K562 (cell line): Measurements from ENCODE around the gene ELMO1. TPM values are rescaled to one million over a fixed set of nuclear protein-coding genes. Genes with fewer than 3 reads are reported as not detected.

Source experiments
- ATAC-seq: fragments of 200-7000 bp; cut with Tn5 transposase; 3 replicates; pipeline ENCODE4 v1.9.1; 2020; ENCODE audit warnings: moderate library complexity
- BruUV-seq: library from RNA; stranded (reverse); fragments of 400-500 nt; replicated peaks from 2 replicates; lab custom pipeline; 2021; lab: Mats Ljungman, UMichigan
- CTCF ChIA-PET: fragments of 300-600 bp; formaldehyde crosslinking; extraction: SDS; loops from one replicate; lab custom pipeline; 2021; ENCODE audit warnings: low intra/inter-chr PET ratio; lab: Yijun Ruan, JAX
- POLR2A ChIA-PET: fragments of 300-600, 350-650 bp; sonication (Branson Sonifier 250); formaldehyde crosslinking; extraction: SDS; loops from one replicate; lab custom pipeline; 2021; ENCODE audit warnings: antibody characterized with exemption, inconsistent platforms; lab: Yijun Ruan, JAX
- DNase-seq, 4 experiments: peaks; one replicate each; pipeline versions ENCODE4 v3.0.0 to v3.0.0-alpha.2; 2011 to 2018; ENCODE audit warnings: low spot score in 3 of 4, mixed read lengths in 3 of 4; ENCODE audit errors: extremely low read depth in 1 of 4
- FAIRE-seq: peaks from 2 replicates; lab custom pipeline; 2011; peaks lifted over from hg19 to GRCh38; lab: Jason Lieb, UNC
- H2AFZ ChIP-seq: 2 replicates; pipeline ENCODE4 v1.6.0; 2011; ENCODE audit warnings: low read depth, low read length, control low read depth, inconsistent platforms
- H3K27ac ChIP-seq: fragments of 200-600 bp; 3 replicates; pipeline ENCODE4 v1.8.0; 2011; ENCODE audit warnings: low read depth, mild to moderate bottlenecking, control low read depth, inconsistent platforms, low read length, moderate library complexity, mixed read lengths; ENCODE audit errors: extremely low read depth
- H3K27me3 ChIP-seq, 2 experiments: fragments of 300-600 bp in 1 of 2; 2 replicates in 1 of 2; 3 replicates in 1 of 2; pipeline versions ENCODE4 v1.6.0 to v1.8.0; 2011; ENCODE audit warnings: inconsistent platforms in 2 of 2, low read length in 2 of 2, mild to moderate bottlenecking in 1 of 2, mixed read lengths in 1 of 2, moderate library complexity in 1 of 2; ENCODE audit not compliant: control insufficient read depth in 2 of 2, insufficient read depth in 2 of 2
- H3K36me3 ChIP-seq: fragments of 300-600 bp; 3 replicates; pipeline ENCODE4 v1.8.0; 2011; ENCODE audit warnings: mild to moderate bottlenecking, low read length, inconsistent platforms; ENCODE audit not compliant: control insufficient read depth, insufficient read depth
- H3K4me1 ChIP-seq, 2 experiments: fragments of 200-600 bp in 1 of 2; replicated peaks in 1 of 2; 2 replicates in 1 of 2; 3 replicates in 1 of 2; pipeline versions ENCODE4 v1.5.1 to v1.8.0; 2011; ENCODE audit warnings: inconsistent platforms in 2 of 2, low read length in 2 of 2, mild to moderate bottlenecking in 1 of 2, mixed read lengths in 1 of 2, moderate library complexity in 1 of 2; ENCODE audit not compliant: control insufficient read depth in 2 of 2, insufficient read depth in 2 of 2
- H3K4me2 ChIP-seq: 2 replicates; pipeline ENCODE4 v1.6.1; 2011; ENCODE audit warnings: low read length, control low read depth, inconsistent platforms, mixed read lengths; ENCODE audit not compliant: insufficient read depth
- H3K4me3 ChIP-seq: fragments of 200-600 bp; sonication (generic), shearing (Covaris generic); 2 replicates; pipeline ENCODE4 v1.5.1; 2016; ENCODE audit warnings: control low read depth, inconsistent platforms
- H3K79me2 ChIP-seq: fragments of 200-600 bp; 3 replicates; pipeline ENCODE4 v1.8.0; 2011; ENCODE audit warnings: low read length, inconsistent platforms; ENCODE audit not compliant: control insufficient read depth, insufficient read depth
- H3K9ac ChIP-seq, 2 experiments: 2 replicates each; pipeline versions ENCODE4 v1.6.0 to v1.6.1; 2011; ENCODE audit warnings: low read depth in 2 of 2, low read length in 2 of 2, control low read depth in 1 of 2, inconsistent platforms in 1 of 2, mild to moderate bottlenecking in 1 of 2, mixed read lengths in 1 of 2; ENCODE audit not compliant: insufficient read depth in 1 of 2
- H3K9me1 ChIP-seq: one replicate; pipeline ENCODE4 v1.6.0; 2011; ENCODE audit warnings: inconsistent platforms, mild to moderate bottlenecking, low read length, moderate library complexity; ENCODE audit not compliant: control insufficient read depth, insufficient read depth
- H3K9me3 ChIP-seq: replicated peaks from 2 replicates; pipeline ENCODE4 v1.5.1; 2011; ENCODE audit warnings: low read depth, low read length, inconsistent platforms; ENCODE audit not compliant: control insufficient read depth, insufficient read depth
- H4K20me1 ChIP-seq: replicated peaks from 2 replicates; pipeline ENCODE4 v1.6.1; 2011; ENCODE audit warnings: low read length, inconsistent platforms, mixed read lengths; ENCODE audit not compliant: control insufficient read depth, insufficient read depth
- COPS2 ChIP-seq: fragments of 450-650 bp; conservative IDR thresholded peaks from 2 replicates; pipeline ENCODE4 v1.6.1; 2016; ENCODE audit warnings: mild to moderate bottlenecking, moderate library complexity
- EWSR1 ChIP-seq: fragments of 450-650 bp; IDR thresholded peaks from 2 replicates; pipeline ENCODE4 v1.6.1; 2018; ENCODE audit warnings: borderline replicate concordance, mild to moderate bottlenecking, low read depth, moderate library complexity; ENCODE audit not compliant: partially characterized antibody
- PHB2 ChIP-seq: fragments of 450-650 bp; IDR thresholded peaks from 2 replicates; pipeline ENCODE4 v1.6.1; 2017; ENCODE audit warnings: low read depth
- SAFB ChIP-seq: fragments of 200-400 bp; formaldehyde crosslinking; IDR thresholded peaks from 2 replicates; pipeline ENCODE4 v1.6.1; 2017; ENCODE audit warnings: low read depth, low read length, borderline replicate concordance
- in situ Hi-C: fragments of 300-500 bp; cut with MboI; formaldehyde crosslinking; loops from 4 replicates; pipeline ENCODE4 v1.15.0; 2018; ENCODE audit warnings: inconsistent platforms, mixed read lengths
- intact Hi-C: fragments of 100-400 bp; cut with micrococcal nuclease; formaldehyde crosslinking; loops from 2 replicates; pipeline ENCODE4 v1.14.2; 2022
- polyA plus RNA-seq, 8 experiments: library from polyadenylated mRNA; depleted of rRNA in 4 of 8; stranded (reverse) in 5 of 8; unstranded in 3 of 8; fragments of >200 nt; fragmentation: Nextera tagmentation in 2 of 8; fragmentation: Illumina TruSeq in 1 of 8; extraction: Ambion mirVana in 2 of 8; extraction: Trizol in 1 of 8; gene quantifications; 2 replicates each; pipeline versions ENCODE4 v1.2.1 to v1.2.3, GENCODE V29; 2011 to 2014; ENCODE audit warnings: inconsistent platforms in 1 of 8, missing spikeins in 1 of 8
- total RNA-seq, 7 experiments: library from RNA; depleted of rRNA in 6 of 7; stranded (reverse); fragments of >200 nt in 6 of 7; fragmentation: Illumina TruSeq in 2 of 7; extraction: Trizol in 2 of 7; gene quantifications; 2 replicates each; pipeline versions ENCODE4 v1.2.1 to v1.2.3, GENCODE V29; 2011 to 2021; ENCODE audit warnings: low replicate concordance in 1 of 7
- TF ChIP-seq, protein P1 (sequence below): fragments of 250-450 bp; sonication (Bioruptor Pico); IDR thresholded peaks from 2 replicates; pipeline ENCODE4 v1.4.0; 2020; ENCODE audit warnings: mild to moderate bottlenecking, moderate library complexity, borderline replicate concordance
- TF ChIP-seq, protein P2 (sequence below): fragments of 450-650 bp; IDR thresholded peaks from 2 replicates; pipeline ENCODE4 v1.6.1; 2016; ENCODE audit warnings: mild to moderate bottlenecking, moderate library complexity
- TF ChIP-seq, protein P3 (sequence below): fragments of 450-650 bp; formaldehyde crosslinking; conservative IDR thresholded peaks from 2 replicates; pipeline ENCODE4 v1.4.0; 2022; ENCODE audit warnings: mild to moderate bottlenecking, missing genetic modification characterization

ELMO1 gene
- total and polyA plus RNA-seq, 9 of the 15 experiments (the other 6 are each of a cell fraction or from before 2014, with no cell fraction given) = 0.36 to 7.2 (median 3.6) TPM

DNA sequence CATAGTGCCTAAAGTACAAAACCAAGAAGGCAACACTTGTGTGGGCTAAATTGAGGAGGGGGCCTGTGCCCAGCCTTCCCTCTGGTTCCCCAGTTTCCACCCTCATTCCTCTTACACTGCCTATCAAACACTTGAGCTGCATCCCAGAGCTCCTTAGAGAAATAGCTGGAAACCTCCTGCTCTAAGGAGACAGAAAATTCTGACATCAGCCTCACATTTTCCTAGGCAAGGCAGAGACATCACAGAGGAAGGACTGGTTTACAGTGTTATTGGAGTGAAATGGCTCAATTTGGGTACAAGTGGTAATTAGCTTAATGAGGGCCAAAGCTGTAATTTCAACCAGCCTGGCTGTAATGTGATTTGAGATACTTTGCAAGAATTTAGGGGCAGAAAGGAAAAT, 532.0 kb downstream of the ELMO1 start:
- BruUV-seq = no TSS peak
- TF ChIP-seq COPS2 (no peak), EWSR1 (no peak), SAFB (no peak), PHB2 (no peak)
- TF ChIP-seq, protein P1, sequence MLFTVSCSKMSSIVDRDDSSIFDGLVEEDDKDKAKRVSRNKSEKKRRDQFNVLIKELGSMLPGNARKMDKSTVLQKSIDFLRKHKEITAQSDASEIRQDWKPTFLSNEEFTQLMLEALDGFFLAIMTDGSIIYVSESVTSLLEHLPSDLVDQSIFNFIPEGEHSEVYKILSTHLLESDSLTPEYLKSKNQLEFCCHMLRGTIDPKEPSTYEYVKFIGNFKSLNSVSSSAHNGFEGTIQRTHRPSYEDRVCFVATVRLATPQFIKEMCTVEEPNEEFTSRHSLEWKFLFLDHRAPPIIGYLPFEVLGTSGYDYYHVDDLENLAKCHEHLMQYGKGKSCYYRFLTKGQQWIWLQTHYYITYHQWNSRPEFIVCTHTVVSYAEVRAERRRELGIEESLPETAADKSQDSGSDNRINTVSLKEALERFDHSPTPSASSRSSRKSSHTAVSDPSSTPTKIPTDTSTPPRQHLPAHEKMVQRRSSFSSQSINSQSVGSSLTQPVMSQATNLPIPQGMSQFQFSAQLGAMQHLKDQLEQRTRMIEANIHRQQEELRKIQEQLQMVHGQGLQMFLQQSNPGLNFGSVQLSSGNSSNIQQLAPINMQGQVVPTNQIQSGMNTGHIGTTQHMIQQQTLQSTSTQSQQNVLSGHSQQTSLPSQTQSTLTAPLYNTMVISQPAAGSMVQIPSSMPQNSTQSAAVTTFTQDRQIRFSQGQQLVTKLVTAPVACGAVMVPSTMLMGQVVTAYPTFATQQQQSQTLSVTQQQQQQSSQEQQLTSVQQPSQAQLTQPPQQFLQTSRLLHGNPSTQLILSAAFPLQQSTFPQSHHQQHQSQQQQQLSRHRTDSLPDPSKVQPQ = no peak
- TF ChIP-seq, protein P2, sequence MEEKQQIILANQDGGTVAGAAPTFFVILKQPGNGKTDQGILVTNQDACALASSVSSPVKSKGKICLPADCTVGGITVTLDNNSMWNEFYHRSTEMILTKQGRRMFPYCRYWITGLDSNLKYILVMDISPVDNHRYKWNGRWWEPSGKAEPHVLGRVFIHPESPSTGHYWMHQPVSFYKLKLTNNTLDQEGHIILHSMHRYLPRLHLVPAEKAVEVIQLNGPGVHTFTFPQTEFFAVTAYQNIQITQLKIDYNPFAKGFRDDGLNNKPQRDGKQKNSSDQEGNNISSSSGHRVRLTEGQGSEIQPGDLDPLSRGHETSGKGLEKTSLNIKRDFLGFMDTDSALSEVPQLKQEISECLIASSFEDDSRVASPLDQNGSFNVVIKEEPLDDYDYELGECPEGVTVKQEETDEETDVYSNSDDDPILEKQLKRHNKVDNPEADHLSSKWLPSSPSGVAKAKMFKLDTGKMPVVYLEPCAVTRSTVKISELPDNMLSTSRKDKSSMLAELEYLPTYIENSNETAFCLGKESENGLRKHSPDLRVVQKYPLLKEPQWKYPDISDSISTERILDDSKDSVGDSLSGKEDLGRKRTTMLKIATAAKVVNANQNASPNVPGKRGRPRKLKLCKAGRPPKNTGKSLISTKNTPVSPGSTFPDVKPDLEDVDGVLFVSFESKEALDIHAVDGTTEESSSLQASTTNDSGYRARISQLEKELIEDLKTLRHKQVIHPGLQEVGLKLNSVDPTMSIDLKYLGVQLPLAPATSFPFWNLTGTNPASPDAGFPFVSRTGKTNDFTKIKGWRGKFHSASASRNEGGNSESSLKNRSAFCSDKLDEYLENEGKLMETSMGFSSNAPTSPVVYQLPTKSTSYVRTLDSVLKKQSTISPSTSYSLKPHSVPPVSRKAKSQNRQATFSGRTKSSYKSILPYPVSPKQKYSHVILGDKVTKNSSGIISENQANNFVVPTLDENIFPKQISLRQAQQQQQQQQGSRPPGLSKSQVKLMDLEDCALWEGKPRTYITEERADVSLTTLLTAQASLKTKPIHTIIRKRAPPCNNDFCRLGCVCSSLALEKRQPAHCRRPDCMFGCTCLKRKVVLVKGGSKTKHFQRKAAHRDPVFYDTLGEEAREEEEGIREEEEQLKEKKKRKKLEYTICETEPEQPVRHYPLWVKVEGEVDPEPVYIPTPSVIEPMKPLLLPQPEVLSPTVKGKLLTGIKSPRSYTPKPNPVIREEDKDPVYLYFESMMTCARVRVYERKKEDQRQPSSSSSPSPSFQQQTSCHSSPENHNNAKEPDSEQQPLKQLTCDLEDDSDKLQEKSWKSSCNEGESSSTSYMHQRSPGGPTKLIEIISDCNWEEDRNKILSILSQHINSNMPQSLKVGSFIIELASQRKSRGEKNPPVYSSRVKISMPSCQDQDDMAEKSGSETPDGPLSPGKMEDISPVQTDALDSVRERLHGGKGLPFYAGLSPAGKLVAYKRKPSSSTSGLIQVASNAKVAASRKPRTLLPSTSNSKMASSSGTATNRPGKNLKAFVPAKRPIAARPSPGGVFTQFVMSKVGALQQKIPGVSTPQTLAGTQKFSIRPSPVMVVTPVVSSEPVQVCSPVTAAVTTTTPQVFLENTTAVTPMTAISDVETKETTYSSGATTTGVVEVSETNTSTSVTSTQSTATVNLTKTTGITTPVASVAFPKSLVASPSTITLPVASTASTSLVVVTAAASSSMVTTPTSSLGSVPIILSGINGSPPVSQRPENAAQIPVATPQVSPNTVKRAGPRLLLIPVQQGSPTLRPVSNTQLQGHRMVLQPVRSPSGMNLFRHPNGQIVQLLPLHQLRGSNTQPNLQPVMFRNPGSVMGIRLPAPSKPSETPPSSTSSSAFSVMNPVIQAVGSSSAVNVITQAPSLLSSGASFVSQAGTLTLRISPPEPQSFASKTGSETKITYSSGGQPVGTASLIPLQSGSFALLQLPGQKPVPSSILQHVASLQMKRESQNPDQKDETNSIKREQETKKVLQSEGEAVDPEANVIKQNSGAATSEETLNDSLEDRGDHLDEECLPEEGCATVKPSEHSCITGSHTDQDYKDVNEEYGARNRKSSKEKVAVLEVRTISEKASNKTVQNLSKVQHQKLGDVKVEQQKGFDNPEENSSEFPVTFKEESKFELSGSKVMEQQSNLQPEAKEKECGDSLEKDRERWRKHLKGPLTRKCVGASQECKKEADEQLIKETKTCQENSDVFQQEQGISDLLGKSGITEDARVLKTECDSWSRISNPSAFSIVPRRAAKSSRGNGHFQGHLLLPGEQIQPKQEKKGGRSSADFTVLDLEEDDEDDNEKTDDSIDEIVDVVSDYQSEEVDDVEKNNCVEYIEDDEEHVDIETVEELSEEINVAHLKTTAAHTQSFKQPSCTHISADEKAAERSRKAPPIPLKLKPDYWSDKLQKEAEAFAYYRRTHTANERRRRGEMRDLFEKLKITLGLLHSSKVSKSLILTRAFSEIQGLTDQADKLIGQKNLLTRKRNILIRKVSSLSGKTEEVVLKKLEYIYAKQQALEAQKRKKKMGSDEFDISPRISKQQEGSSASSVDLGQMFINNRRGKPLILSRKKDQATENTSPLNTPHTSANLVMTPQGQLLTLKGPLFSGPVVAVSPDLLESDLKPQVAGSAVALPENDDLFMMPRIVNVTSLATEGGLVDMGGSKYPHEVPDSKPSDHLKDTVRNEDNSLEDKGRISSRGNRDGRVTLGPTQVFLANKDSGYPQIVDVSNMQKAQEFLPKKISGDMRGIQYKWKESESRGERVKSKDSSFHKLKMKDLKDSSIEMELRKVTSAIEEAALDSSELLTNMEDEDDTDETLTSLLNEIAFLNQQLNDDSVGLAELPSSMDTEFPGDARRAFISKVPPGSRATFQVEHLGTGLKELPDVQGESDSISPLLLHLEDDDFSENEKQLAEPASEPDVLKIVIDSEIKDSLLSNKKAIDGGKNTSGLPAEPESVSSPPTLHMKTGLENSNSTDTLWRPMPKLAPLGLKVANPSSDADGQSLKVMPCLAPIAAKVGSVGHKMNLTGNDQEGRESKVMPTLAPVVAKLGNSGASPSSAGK = no peak
- TF ChIP-seq, protein P3, sequence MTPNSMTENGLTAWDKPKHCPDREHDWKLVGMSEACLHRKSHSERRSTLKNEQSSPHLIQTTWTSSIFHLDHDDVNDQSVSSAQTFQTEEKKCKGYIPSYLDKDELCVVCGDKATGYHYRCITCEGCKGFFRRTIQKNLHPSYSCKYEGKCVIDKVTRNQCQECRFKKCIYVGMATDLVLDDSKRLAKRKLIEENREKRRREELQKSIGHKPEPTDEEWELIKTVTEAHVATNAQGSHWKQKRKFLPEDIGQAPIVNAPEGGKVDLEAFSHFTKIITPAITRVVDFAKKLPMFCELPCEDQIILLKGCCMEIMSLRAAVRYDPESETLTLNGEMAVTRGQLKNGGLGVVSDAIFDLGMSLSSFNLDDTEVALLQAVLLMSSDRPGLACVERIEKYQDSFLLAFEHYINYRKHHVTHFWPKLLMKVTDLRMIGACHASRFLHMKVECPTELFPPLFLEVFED (CRISPR knock-in tag) = no peak

More for the DNA sequence above, 532.0 kb downstream of the ELMO1 start:
- Histone ChIP-seq H3K9ac (no peak overlapping the region), H3K4me2 (no peak overlapping the region), H3K79me2 (no peaks in the 10 kb centered on the region), H3K4me1 (no peaks in the 10 kb centered on the region), H3K27me3 (no peaks in the 10 kb centered on the region), H3K27ac (no peak overlapping the region), H3K4me3 (no peak overlapping the region), H4K20me1 (no peaks in the 10 kb centered on the region), H3K9me3 (no peaks in the 10 kb centered on the region), H3K9me1 (no peaks in the 10 kb centered on the region), H2AFZ (no peak overlapping the region), H3K36me3 (no peaks in the 10 kb centered on the region)
- no peak for FAIRE-seq
- no peak for DNase-seq
- in situ Hi-C loops = no loop called here
- intact Hi-C loops = no loop called here
- ChIA-PET CTCF (no interaction called here), POLR2A (interaction anchor here (0.6 to 1.1 kb wide), 2 partner anchors 9 to 618 kb away, joined by 3 read pairs; no protein-coding TSS in a partner anchor)
- no peak for ATAC-seq
